Endothelial cell of umbilical vein (primary cell): ENCODE measurements around the gene MFGE8.

Source experiments
- TF ChIP-seq, protein P1 (sequence below): IDR thresholded peaks from 2 replicates; pipeline ENCODE4 v1.6.1; 2011; ENCODE audit not compliant: insufficient read depth, insufficient read length
- TF ChIP-seq, protein P2 (sequence below), 2 donors: IDR thresholded peaks; 1 replicate in 1 of 2; 2 replicates in 1 of 2; pipeline ENCODE4 v1.5.1; 2011; ENCODE audit warnings: low read length in 2 of 2, mild to moderate bottlenecking in 2 of 2, moderate library complexity in 2 of 2, control low read depth in 1 of 2, inconsistent platforms in 1 of 2, low read depth in 1 of 2; ENCODE audit not compliant: insufficient read depth in 1 of 2; ENCODE audit errors: extremely low read depth in 1 of 2

DNA sequence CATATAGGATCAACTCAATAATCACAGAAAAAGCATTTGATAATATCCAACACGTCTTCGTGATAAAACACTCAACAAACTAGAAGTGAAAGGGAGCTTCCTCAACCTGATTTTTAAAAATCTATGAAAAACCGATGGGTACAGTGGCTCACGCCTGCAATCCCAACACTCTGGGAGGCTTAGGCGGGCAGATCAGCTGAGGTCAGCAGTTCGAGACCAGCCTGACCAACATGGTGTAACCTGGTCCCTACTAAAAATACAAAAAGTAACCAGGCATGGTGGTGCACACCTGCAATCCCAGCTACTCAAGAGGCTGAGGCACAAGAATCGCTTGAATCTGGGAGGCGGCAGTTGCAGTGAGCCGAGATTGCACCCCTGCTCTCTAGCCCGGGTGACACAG, 2.2 kb upstream of the MFGE8 start:
- TF ChIP-seq, protein P1, sequence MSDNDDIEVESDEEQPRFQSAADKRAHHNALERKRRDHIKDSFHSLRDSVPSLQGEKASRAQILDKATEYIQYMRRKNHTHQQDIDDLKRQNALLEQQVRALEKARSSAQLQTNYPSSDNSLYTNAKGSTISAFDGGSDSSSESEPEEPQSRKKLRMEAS = no peak
- TF ChIP-seq, protein P2, sequence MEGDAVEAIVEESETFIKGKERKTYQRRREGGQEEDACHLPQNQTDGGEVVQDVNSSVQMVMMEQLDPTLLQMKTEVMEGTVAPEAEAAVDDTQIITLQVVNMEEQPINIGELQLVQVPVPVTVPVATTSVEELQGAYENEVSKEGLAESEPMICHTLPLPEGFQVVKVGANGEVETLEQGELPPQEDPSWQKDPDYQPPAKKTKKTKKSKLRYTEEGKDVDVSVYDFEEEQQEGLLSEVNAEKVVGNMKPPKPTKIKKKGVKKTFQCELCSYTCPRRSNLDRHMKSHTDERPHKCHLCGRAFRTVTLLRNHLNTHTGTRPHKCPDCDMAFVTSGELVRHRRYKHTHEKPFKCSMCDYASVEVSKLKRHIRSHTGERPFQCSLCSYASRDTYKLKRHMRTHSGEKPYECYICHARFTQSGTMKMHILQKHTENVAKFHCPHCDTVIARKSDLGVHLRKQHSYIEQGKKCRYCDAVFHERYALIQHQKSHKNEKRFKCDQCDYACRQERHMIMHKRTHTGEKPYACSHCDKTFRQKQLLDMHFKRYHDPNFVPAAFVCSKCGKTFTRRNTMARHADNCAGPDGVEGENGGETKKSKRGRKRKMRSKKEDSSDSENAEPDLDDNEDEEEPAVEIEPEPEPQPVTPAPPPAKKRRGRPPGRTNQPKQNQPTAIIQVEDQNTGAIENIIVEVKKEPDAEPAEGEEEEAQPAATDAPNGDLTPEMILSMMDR (IDR thresholded peaks at IDR 0.05; ENCODE audit: extremely low read depth in 1 of 2, insufficient read depth in 1 of 2, low read depth in 1 of 2, low read length in 2 of 2) = no peak
